OCI-LY7 (cell line): Measurements from ENCODE around the gene MYOCD. TPM values are rescaled to one million over a fixed set of nuclear protein-coding genes. Genes with fewer than 3 reads are reported as not detected.

Experiments used
- BruUV-seq: library from RNA; stranded (reverse); fragments of 400-500 nt; replicated peaks from 2 replicates; lab custom pipeline; 2021; lab: Mats Ljungman, UMichigan
- CTCF ChIA-PET: fragments of 300-600 bp; sonication (Branson Sonifier 250); formaldehyde crosslinking; loops from one replicate; lab custom pipeline; 2022; ENCODE audit warnings: antibody characterized with exemption; ENCODE audit not compliant: unreplicated experiment; lab: Charles Lee
- POLR2A ChIA-PET: fragments of 300-600 bp; sonication (Branson Sonifier 250); formaldehyde crosslinking; loops from one replicate; lab custom pipeline; 2022; ENCODE audit warnings: antibody characterized with exemption; lab: Charles Lee
- DNase-seq: peaks from one replicate; pipeline ENCODE4 v3.0.0-alpha.2; 2015; ENCODE audit warnings: low spot score
- H2AFZ ChIP-seq: fragments of 200-600 bp; sonication (generic), shearing (Covaris generic); 2 replicates; pipeline ENCODE4 v1.6.1; 2014; ENCODE audit warnings: mild to moderate bottlenecking, antibody characterized with exemption, low read length, moderate library complexity
- H3K27ac ChIP-seq: fragments of 200-600 bp; sonication (generic); 2 replicates; pipeline ENCODE4 v1.5.1; 2014; ENCODE audit warnings: mixed run types, low read depth, mild to moderate bottlenecking, moderate library complexity, low read length, inconsistent platforms; ENCODE audit not compliant: poor library complexity, severe bottlenecking
- H3K36me3 ChIP-seq: fragments of 200-600 bp; sonication (generic); 2 replicates; pipeline ENCODE4 v1.6.1; 2014; ENCODE audit warnings: mild to moderate bottlenecking, antibody characterized with exemption, low read length, moderate library complexity, mixed read lengths; ENCODE audit not compliant: insufficient read depth
- H3K4me1 ChIP-seq: fragments of 200-600 bp; sonication (generic); 2 replicates; pipeline ENCODE4 v1.5.1; 2014; ENCODE audit warnings: mild to moderate bottlenecking, low read length; ENCODE audit not compliant: insufficient read depth, poor library complexity, severe bottlenecking
- H3K4me2 ChIP-seq: fragments of 200-600 bp; sonication (generic); 2 replicates; pipeline ENCODE4 v1.6.1; 2014; ENCODE audit warnings: mild to moderate bottlenecking, low read length
- H3K4me3 ChIP-seq: fragments of 200-600 bp; sonication (generic); 2 replicates; pipeline ENCODE4 v1.5.1; 2014; ENCODE audit warnings: mild to moderate bottlenecking, low read depth, low read length; ENCODE audit not compliant: poor library complexity, severe bottlenecking
- H3K79me2 ChIP-seq: fragments of 200-600 bp; sonication (generic); 2 replicates; pipeline ENCODE4 v1.6.1; 2016; ENCODE audit warnings: low read depth, mild to moderate bottlenecking, low read length, moderate library complexity, mixed read lengths; ENCODE audit not compliant: insufficient read depth
- H3K9me2 ChIP-seq: fragments of 200-600 bp; sonication (generic); 2 replicates; pipeline ENCODE4 v1.6.1; 2016; ENCODE audit warnings: mild to moderate bottlenecking, low read length, mixed read lengths; ENCODE audit not compliant: insufficient read depth
- H3K9me3 ChIP-seq: fragments of 200-600 bp; sonication (generic); 2 replicates; pipeline ENCODE4 v1.6.1; 2014; ENCODE audit warnings: mild to moderate bottlenecking, mixed run types, low read length, mixed read lengths
- H4K20me1 ChIP-seq: fragments of 200-600 bp; sonication (generic); 2 replicates; pipeline ENCODE4 v1.6.1; 2014; ENCODE audit warnings: mild to moderate bottlenecking, antibody characterized with exemption, low read length, moderate library complexity, mixed read lengths; ENCODE audit not compliant: insufficient read depth
- CTCF ChIP-seq: fragments of 200-600 bp; sonication (generic); conservative IDR thresholded peaks from 2 replicates; pipeline ENCODE4 v1.5.1; 2014; ENCODE audit warnings: mild to moderate bottlenecking, antibody characterized with exemption, low read length, moderate library complexity, mixed read lengths
- EZH2phosphoT487 ChIP-seq: fragments of 200-600 bp; sonication (generic); IDR thresholded peaks from 2 replicates; pipeline ENCODE4 v1.6.1; 2018; ENCODE audit warnings: low read depth, borderline replicate concordance, mild to moderate bottlenecking, mixed run types, antibody characterized with exemption, low read length, moderate library complexity, mixed read lengths
- intact Hi-C: fragments of 100-400 bp; cut with micrococcal nuclease; formaldehyde crosslinking; loops from one replicate; pipeline ENCODE4 v1.10.0; 2022; ENCODE audit not compliant: unreplicated experiment
- total RNA-seq, 2 experiments: library from RNA; depleted of rRNA in 1 of 2; stranded (reverse); fragments of >200 nt in 1 of 2; shearing (Covaris generic) in 1 of 2; gene quantifications; 2 replicates each; pipeline ENCODE4 v1.2.3, GENCODE V29; 2014 to 2022

The MYOCD gene
- total RNA-seq, 2 experiments from 2014 or later: not detected

GRCh38 chr17:12756786-12757185, 91.1 kb downstream of the MYOCD start:
- no peak overlapping the region for H3K27ac ChIP-seq
- H3K79me2 ChIP-seq: no peaks in the 10 kb centered on the region
- intact Hi-C loops: no loop called here
- TF ChIP-seq EZH2phosphoT487: no peak
- no peak for TF ChIP-seq CTCF
- H3K36me3 ChIP-seq: no peaks in the 10 kb centered on the region
- DNase-seq: no peak
- no peaks in the 10 kb centered on the region for H3K9me2 ChIP-seq
- no TSS peak for BruUV-seq
- H4K20me1 ChIP-seq: no peaks in the 10 kb centered on the region
- H3K4me2 ChIP-seq: no peak overlapping the region
- ChIA-PET CTCF (no interaction called here), POLR2A (no interaction called here)
- H3K9me3 ChIP-seq: no peaks in the 10 kb centered on the region
- no peaks in the 10 kb centered on the region for H3K4me1 ChIP-seq
- no peak overlapping the region for H3K4me3 ChIP-seq
- H2AFZ ChIP-seq: no peak overlapping the region

- H4K20me1 ChIP-seq: no peaks in the 10 kb centered on the region
- H3K27ac ChIP-seq: no peak overlapping the region
- H3K36me3 ChIP-seq: no peaks in the 10 kb centered on the region
- no peaks in the 10 kb centered on the region for H3K9me2 ChIP-seq
- no peak overlapping the region for H3K4me3 ChIP-seq
- no peaks in the 10 kb centered on the region for H3K79me2 ChIP-seq
- TF ChIP-seq EZH2phosphoT487 (no peak), CTCF (no peak)
- POLR2A ChIA-PET: no interaction called here
- no peaks in the 10 kb centered on the region for H3K9me3 ChIP-seq
- intact Hi-C loops: no loop called here
- no peaks in the 10 kb centered on the region for H3K4me1 ChIP-seq
- CTCF ChIA-PET: no interaction called here
- H2AFZ ChIP-seq: no peak overlapping the region
- H3K4me2 ChIP-seq: no peak overlapping the region
- DNase-seq: no peak
- BruUV-seq: no TSS peak
These were observed 93.4 kb downstream of the MYOCD start for GRCh38 chr17:12759090-12759489.

DNA sequence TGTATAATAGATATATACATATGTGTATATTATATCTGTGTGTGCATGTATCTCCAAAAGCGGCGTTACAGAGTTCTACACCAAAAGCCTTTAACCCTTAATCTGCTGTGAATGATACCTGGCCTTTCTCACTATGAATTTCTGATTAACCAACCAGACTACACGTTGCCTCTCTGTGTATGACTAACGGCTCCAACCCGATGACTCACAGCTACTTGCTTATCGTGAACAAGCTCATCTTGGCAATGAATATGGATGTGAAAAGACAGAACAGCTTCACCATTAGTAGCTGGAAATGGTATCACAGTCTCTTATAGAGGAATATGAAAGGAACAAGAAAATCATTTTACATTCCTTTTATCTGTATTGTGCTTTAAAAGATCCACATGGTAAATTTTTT, 99.9 kb downstream of the MYOCD start:
- Histone ChIP-seq H3K27ac (no peak overlapping the region), H3K4me3 (no peak overlapping the region), H4K20me1 (no peaks in the 10 kb centered on the region), H3K4me1 (no peaks in the 10 kb centered on the region), H3K9me2 (no peaks in the 10 kb centered on the region), H3K9me3 (no peaks in the 10 kb centered on the region), H3K79me2 (no peaks in the 10 kb centered on the region), H3K4me2 (no peak overlapping the region), H2AFZ (no peak overlapping the region), H3K36me3 (no peaks in the 10 kb centered on the region)
- intact Hi-C loops: loop anchor here (10.0 kb wide), 1 partner anchor 51 kb away; no protein-coding TSS in a partner anchor
- no TSS peak for BruUV-seq
- CTCF ChIA-PET: no interaction called here
- TF ChIP-seq EZH2phosphoT487 (no peak), CTCF (no peak)
- POLR2A ChIA-PET: interaction anchor here (0.6 to 0.7 kb wide), 3 partner anchors 13 to 549 kb away, joined by 3 to 4 read pairs (median 3); no protein-coding TSS in a partner anchor
- DNase-seq: no peak
